ENCODE results near the gene GID8.

DNA sequence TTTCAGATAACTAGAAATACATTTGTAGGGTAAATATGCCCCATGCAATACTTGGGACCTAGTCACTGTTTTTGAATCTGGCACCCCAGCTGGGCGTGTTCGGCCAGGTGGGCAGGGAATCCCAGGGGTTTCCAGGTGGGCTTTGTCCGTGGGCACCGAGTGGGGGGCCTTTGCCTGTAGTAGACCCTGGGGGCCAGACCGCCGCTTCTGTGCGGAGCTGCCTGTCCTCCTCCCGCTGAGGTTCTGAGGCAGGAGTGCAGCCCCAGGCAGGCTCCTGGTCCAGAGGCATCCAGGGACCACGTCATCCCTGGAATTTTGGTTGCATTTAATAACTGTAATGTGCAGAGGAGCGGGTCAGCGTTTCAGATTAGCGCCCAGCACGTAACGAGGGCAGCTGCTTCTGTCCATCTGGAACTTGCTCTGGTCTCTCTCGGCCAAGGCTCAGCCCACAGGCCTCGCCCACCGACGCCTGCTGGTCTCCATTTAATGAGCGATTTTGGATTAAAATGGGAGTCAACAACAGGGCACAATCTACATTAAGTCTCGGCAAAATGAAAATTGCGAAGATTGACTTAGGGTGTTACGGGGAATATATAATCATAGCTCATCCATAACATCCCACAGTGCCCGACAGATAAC, 56.0 kb downstream of the GID8 start:
- no peak for TF ChIP-seq EZH2 (IDR thresholded peaks at IDR 0.05; ENCODE audit: insufficient read depth, poor library complexity, severe bottlenecking)
- no peak for TF ChIP-seq EZH2phosphoT487 (IDR thresholded peaks at IDR 0.05; ENCODE audit: insufficient read depth, low read depth)

All from GM23248 (cell line).